ENCODE measurements around the gene STK32A.

- no peak for TF ChIP-seq EZH2 (IDR thresholded peaks at IDR 0.05; ENCODE audit: borderline replicate concordance, low read depth, low read length)
- TF ChIP-seq MTA1 (IDR thresholded peaks at IDR 0.05; ENCODE audit: borderline replicate concordance), result no peak
Observed at GRCh38 chr5:147360816-147361215, 126.0 kb downstream of the STK32A start.
